ENCODE results near the gene MXD1. TPM values are rescaled to one million over a fixed set of nuclear protein-coding genes. Genes with fewer than 3 reads are reported as not detected.
A peak's percentile ranks its signal among the peaks of the same experiment; 100 is the strongest.

MXD1 gene
- total and polyA plus RNA-seq, 8 donors = 8.1 to 40.2 (median 18.2) TPM

DNA sequence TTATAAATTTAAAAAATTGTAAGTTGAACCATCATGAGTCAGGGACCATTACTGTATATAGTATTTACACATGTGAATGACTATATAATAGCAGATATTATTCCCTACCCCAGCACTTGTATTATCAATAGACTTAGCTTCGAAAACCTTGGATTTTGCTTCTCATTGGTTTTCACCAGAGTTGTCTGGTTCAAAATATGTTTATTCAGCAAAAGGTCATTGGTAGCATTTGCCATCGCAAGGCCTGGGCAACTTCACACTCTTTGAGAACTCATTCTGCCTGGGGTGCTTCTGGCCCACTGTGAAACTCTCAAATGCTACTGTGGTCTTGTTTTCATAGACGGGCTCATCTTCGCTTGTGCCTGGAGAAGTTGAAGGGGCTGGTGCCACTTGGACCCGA is 20.1 kb downstream of the MXD1 start:
- no peaks in the 10 kb centered on the region for H3K27me3 ChIP-seq
- peaks cover 15 to 52% (median 20%) of the 10 kb centered on the region in 4 donors for H3K4me1 ChIP-seq
- no peak for DNase-seq
- peak overlapping the region in 1 of 5 donors; percentile 60 for H3K27ac ChIP-seq
- 91 to 97% (median 97%) methylated on average over 5 of the region's 5 CpGs for WGBS, 5 donors
- H3K36me3 ChIP-seq = peaks cover 44 to 62% (median 56%) of the 10 kb centered on the region in 4 donors
- no peaks in the 10 kb centered on the region for H3K9me3 ChIP-seq
- intact Hi-C loops (cut with DNase I; ENCODE audit: low total_unique reads) = no loop called here
- no peak overlapping the region for H3K4me3 ChIP-seq
- TF ChIP-seq POLR2A (IDR thresholded peaks at IDR 0.05) (no peak), EP300 (IDR thresholded peaks at IDR 0.05) (no peak), POLR2AphosphoS5 (IDR thresholded peaks at IDR 0.05) (no peak)
- TF ChIP-seq, protein P1, sequence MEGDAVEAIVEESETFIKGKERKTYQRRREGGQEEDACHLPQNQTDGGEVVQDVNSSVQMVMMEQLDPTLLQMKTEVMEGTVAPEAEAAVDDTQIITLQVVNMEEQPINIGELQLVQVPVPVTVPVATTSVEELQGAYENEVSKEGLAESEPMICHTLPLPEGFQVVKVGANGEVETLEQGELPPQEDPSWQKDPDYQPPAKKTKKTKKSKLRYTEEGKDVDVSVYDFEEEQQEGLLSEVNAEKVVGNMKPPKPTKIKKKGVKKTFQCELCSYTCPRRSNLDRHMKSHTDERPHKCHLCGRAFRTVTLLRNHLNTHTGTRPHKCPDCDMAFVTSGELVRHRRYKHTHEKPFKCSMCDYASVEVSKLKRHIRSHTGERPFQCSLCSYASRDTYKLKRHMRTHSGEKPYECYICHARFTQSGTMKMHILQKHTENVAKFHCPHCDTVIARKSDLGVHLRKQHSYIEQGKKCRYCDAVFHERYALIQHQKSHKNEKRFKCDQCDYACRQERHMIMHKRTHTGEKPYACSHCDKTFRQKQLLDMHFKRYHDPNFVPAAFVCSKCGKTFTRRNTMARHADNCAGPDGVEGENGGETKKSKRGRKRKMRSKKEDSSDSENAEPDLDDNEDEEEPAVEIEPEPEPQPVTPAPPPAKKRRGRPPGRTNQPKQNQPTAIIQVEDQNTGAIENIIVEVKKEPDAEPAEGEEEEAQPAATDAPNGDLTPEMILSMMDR (IDR thresholded peaks at IDR 0.05) = no peak

DNA sequence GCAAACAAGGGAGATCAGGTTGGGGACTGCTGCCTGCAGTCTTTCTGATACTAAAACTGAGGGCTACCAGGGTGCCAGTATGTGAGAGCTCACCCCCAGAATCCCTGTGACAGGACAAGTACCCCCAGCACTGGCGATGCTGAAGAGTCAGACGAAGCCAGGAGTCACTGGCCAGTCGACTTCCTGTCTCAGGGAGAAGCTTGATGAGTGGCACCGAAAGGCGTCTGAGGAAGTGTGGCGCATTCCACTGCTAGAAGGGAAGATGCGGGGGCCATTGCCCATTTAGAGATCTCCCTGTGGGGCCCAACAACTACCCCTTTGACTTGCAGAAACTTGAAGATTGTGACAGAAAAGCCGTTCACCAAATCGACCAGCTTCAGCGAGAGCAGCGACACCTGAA is 22.0 kb downstream of the MXD1 start:
- no peaks in the 10 kb centered on the region for H3K9me3 ChIP-seq
- peaks cover 14 to 33% (median 18%) of the 10 kb centered on the region in 4 donors for H3K4me1 ChIP-seq
- no peaks in the 10 kb centered on the region for H3K27me3 ChIP-seq
- no peak overlapping the region for H3K27ac ChIP-seq
- H3K4me3 ChIP-seq = no peak overlapping the region
- DNase-seq = no peak
- intact Hi-C loops (cut with DNase I; ENCODE audit: low total_unique reads) = no loop called here
- TF ChIP-seq EP300 (IDR thresholded peaks at IDR 0.05) (no peak), POLR2AphosphoS5 (IDR thresholded peaks at IDR 0.05) (no peak), POLR2A (IDR thresholded peaks at IDR 0.05) (no peak)
- TF ChIP-seq, protein P1 (IDR thresholded peaks at IDR 0.05) = no peak
- H3K36me3 ChIP-seq = peaks cover 45 to 73% (median 70%) of the 10 kb centered on the region in 4 donors
- WGBS, 5 donors = 84 to 92% (median 89%) methylated on average over 10 to 11 of the region's 11 CpGs

DNA sequence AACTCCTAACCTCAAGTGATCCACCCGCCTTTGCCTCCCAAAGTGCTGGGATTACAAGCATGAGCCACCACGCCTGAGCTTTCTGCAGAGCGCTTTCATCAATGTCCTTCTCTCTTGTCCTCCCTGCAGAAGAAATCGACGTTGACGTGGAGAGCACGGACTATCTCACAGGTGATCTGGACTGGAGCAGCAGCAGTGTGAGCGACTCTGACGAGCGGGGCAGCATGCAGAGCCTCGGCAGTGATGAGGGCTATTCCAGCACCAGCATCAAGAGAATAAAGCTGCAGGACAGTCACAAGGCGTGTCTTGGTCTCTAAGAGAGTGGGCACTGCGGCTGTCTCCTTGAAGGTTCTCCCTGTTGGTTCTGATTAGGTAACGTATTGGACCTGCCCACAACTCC is 23.1 kb downstream of the MXD1 start:
- DNase-seq = no peak
- intact Hi-C loops (cut with DNase I; ENCODE audit: low total_unique reads) = no loop called here
- WGBS, 5 donors = 93 to 96% (median 94%) methylated on average over 14 of the region's 14 CpGs
- Histone ChIP-seq H3K4me3 (no peak overlapping the region), H3K27ac (no peak overlapping the region), H3K9me3 (no peaks in the 10 kb centered on the region), H3K27me3 (no peaks in the 10 kb centered on the region), H3K4me1 (peaks cover 10 to 22% (median 14%) of the 10 kb centered on the region in 4 donors), H3K36me3 (peaks cover 55 to 84% (median 81%) of the 10 kb centered on the region in 4 donors)
- TF ChIP-seq POLR2A (IDR thresholded peaks at IDR 0.05) (no peak), EP300 (IDR thresholded peaks at IDR 0.05) (no peak), POLR2AphosphoS5 (IDR thresholded peaks at IDR 0.05) (no peak)
- TF ChIP-seq, protein P1 (IDR thresholded peaks at IDR 0.05) = no peak

DNA sequence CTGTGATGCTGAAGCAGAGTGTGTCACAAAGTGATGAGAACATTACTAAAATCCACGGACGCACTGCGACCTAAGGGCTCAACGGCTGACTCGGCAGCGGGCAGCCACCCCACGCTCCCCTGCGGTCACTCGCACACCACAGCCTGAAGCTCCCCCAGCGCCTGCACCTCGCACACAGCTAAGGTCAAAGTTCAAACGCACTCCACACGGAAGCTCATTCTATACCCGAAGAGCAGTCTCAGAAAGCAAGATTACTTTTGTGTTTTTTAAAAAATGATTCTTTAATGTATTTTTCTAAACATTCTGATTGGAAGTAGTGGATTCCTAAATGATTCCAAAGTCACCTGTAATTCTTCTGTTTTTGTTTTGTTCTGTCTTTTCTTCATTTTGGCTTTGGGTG is 24.8 kb downstream of the MXD1 start:
- H3K36me3 ChIP-seq = peaks cover 58 to 94% (median 91%) of the 10 kb centered on the region in 4 donors
- intact Hi-C loops (cut with DNase I; ENCODE audit: low total_unique reads) = no loop called here
- no peak for DNase-seq

More for the DNA sequence above, 24.8 kb downstream of the MXD1 start:
- Histone ChIP-seq H3K9me3 (no peaks in the 10 kb centered on the region), H3K4me3 (no peak overlapping the region), H3K27ac (no peak overlapping the region), H3K4me1 (peaks cover 0 to 5% (median under 1%) of the 10 kb centered on the region in 4 donors), H3K27me3 (no peaks in the 10 kb centered on the region)
- WGBS, 5 donors = 64 to 76% (median 71%) methylated on average over 14 of the region's 14 CpGs
- TF ChIP-seq EP300 (IDR thresholded peaks at IDR 0.05) = no peak
- no peak for TF ChIP-seq POLR2AphosphoS5 (IDR thresholded peaks at IDR 0.05)
- TF ChIP-seq POLR2A (IDR thresholded peaks at IDR 0.05) = no peak
- TF ChIP-seq, protein P1 (IDR thresholded peaks at IDR 0.05) = no peak
